Fibroblast of villous mesenchyme (primary cell): ENCODE data around the gene SULT1B1. TPM values are rescaled to one million over a fixed set of nuclear protein-coding genes. Genes with fewer than 3 reads are reported as not detected.
A peak's percentile ranks its signal among the peaks of the same experiment; 100 is the strongest.

ENCODE experiments used
- DNase-seq: peaks from one replicate; pipeline ENCODE4 v3.0.0-alpha.2; 2010; ENCODE audit warnings: low read depth
- H3K4me3 ChIP-seq: 2 replicates; pipeline ENCODE4 v1.5.1; 2011; ENCODE audit warnings: low read depth, mild to moderate bottlenecking, low read length
- total RNA-seq: library from RNA; depleted of rRNA; stranded (reverse); fragments of >200 nt; gene quantifications from 2 replicates; pipeline ENCODE4 v1.2.3, GENCODE V29; 2012
- TF ChIP-seq, protein P1 (sequence below): IDR thresholded peaks from 2 replicates; pipeline ENCODE4 v1.5.1; 2012; ENCODE audit warnings: low read depth, mild to moderate bottlenecking, low read length; ENCODE audit not compliant: insufficient read depth

Gene SULT1B1
- total RNA-seq, 1 donor, result under 0.01 TPM

DNA sequence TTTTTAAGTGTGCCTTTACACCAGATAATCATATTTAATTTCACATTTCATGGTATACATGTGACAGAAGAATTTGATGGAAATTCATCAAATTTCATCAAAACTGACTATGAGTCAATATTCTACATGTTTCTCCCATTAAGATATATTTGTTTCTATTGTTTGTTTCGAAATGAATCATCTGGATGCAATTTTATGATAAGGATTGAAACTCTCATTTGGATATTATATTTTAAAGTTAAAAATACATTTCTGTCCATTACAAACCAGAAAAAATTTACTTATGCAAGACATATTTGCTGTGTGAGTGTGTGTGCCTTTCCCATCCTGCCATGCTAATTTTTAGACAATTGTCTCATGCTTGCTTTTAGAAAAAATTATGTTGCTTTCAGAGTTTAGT is 52.2 kb downstream of the SULT1B1 start:
- no peak for DNase-seq
- TF ChIP-seq, protein P1, sequence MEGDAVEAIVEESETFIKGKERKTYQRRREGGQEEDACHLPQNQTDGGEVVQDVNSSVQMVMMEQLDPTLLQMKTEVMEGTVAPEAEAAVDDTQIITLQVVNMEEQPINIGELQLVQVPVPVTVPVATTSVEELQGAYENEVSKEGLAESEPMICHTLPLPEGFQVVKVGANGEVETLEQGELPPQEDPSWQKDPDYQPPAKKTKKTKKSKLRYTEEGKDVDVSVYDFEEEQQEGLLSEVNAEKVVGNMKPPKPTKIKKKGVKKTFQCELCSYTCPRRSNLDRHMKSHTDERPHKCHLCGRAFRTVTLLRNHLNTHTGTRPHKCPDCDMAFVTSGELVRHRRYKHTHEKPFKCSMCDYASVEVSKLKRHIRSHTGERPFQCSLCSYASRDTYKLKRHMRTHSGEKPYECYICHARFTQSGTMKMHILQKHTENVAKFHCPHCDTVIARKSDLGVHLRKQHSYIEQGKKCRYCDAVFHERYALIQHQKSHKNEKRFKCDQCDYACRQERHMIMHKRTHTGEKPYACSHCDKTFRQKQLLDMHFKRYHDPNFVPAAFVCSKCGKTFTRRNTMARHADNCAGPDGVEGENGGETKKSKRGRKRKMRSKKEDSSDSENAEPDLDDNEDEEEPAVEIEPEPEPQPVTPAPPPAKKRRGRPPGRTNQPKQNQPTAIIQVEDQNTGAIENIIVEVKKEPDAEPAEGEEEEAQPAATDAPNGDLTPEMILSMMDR, result no peak
- no peak overlapping the region for H3K4me3 ChIP-seq

- DNase-seq, result no peak
- TF ChIP-seq, protein P1, result no peak
- H3K4me3 ChIP-seq, result no peak overlapping the region
Measured at GRCh38 chr4:69707807-69708206, 52.6 kb downstream of the SULT1B1 start.

GRCh38 chr4:69702201-69702600 is 58.2 kb downstream of the SULT1B1 start:
- H3K4me3 ChIP-seq, result no peak overlapping the region
- TF ChIP-seq, protein P1, result no peak

GRCh38 chr4:69701696-69702095 is 58.7 kb downstream of the SULT1B1 start:
- DNase-seq, result no peak
- H3K4me3 ChIP-seq, result no peak overlapping the region
- TF ChIP-seq, protein P1, result no peak

More at GRCh38 chr4:69702201-69702600, 58.2 kb downstream of the SULT1B1 start:
- no peak for DNase-seq

DNA sequence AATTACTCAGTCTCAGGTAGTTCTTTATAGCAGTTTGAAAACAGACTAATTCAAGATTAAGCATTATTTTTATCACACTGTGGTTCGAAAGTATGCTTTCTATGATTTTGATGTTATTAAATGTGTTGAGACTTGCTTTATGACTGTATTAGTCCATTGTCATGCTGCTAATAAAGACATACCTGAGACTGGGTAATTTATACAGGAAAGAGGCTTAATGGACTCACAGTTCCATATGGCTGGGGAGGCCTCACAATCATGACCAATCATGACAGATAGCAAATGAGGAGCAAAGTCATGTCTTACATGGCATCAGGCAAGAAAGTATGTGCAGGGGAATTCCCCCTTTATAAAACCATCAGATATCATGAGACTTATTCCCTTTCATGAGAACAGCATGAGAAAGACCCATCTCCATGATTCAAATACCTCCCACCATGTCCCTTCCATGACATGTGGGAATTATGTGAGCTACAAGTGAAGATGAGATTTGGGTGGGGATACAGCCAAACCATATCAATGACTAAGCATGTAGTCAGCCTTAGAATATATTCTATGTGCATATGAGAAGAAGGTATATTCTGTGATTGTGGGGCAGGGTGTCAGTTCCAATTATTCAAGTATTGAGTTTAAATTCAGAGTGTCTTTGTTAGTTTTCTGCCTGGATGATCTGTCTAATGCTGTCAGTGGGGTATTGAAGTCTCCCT is 62.7 kb downstream of the SULT1B1 start:
- TF ChIP-seq, protein P1, result no peak
- no peak for DNase-seq
- no peak overlapping the region for H3K4me3 ChIP-seq

GRCh38 chr4:69689599-69689998 is 70.8 kb downstream of the SULT1B1 start:
- no peak overlapping the region for H3K4me3 ChIP-seq
- TF ChIP-seq, protein P1, result peak; percentile 52
- DNase-seq, result peak; percentile 30

- TF ChIP-seq, protein P1, result no peak
- no peak for DNase-seq
- H3K4me3 ChIP-seq, result no peak overlapping the region
Measured at GRCh38 chr4:69684804-69685203, 75.6 kb downstream of the SULT1B1 start.
